ENCODE measurements around the gene ART4. TPM values are rescaled to one million over a fixed set of nuclear protein-coding genes. Genes with fewer than 3 reads are reported as not detected.

The ART4 gene
- total and polyA plus RNA-seq, 2 donors (not counting 3 experiments of a cell fraction or from before 2014, with no cell fraction given), result 12.5 to 54.7 TPM

GRCh38 chr12:14782756-14783155 is 60.6 kb downstream of the ART4 start:
- H3K9ac ChIP-seq (replicated peaks; ENCODE audit: extremely low read depth, insufficient read depth, low read length), result no peak overlapping the region
- intact Hi-C loops (cut with micrococcal nuclease), result no loop called here
- H3K4me1 ChIP-seq (ENCODE audit: control insufficient read depth, extremely low read depth, insufficient read depth, low read length), result no peaks in the 10 kb centered on the region
- no peaks in the 10 kb centered on the region for H3K27me3 ChIP-seq (ENCODE audit: control insufficient read depth in 2 of 2, insufficient read depth in 2 of 2, low read length in 2 of 2)
- no peak overlapping the region for H3K4me3 ChIP-seq (replicated peaks in 1 of 3; ENCODE audit: insufficient read depth in 1 of 3, low read depth in 1 of 3, low read length in 3 of 3)
- H3K9me3 ChIP-seq (replicated peaks; ENCODE audit: control insufficient read depth, insufficient read depth, low read length), result no peaks in the 10 kb centered on the region
- POLR2A ChIA-PET, result interaction anchor here (1.0 to 1.4 kb wide), 2 partner anchors 12 kb away, joined by 3 to 4 read pairs; a partner anchor contains a TSS
- DNase-seq (ENCODE audit: low read depth, low spot score) (no peak), FAIRE-seq (no peak)
- no peak overlapping the region for H3K4me2 ChIP-seq (ENCODE audit: insufficient read depth, low read length)
- H3K36me3 ChIP-seq (ENCODE audit: control insufficient read depth in 2 of 2, extremely low read depth in 1 of 2, insufficient read depth in 2 of 2, low read length in 2 of 2), result peaks cover 5 to 15% of the 10 kb centered on the region in 2 experiments
- H2AFZ ChIP-seq (ENCODE audit: low read depth, low read length), result no peak overlapping the region
- H4K20me1 ChIP-seq (replicated peaks; ENCODE audit: control insufficient read depth, extremely low read depth, insufficient read depth, low read length), result no peaks in the 10 kb centered on the region
- TF ChIP-seq FOS (IDR thresholded peaks at IDR 0.05; ENCODE audit: borderline replicate concordance, insufficient read depth, low read length) (no peak), CTCF (IDR thresholded peaks at IDR 0.05; ENCODE audit: extremely low read depth in 1 of 2, insufficient read depth in 1 of 2, low read depth in 1 of 2, low read length in 2 of 2) (no peak), POLR2AphosphoS5 (IDR thresholded peaks at IDR 0.05; ENCODE audit: insufficient read depth, low read depth, low read length) (no peak), MYC (IDR thresholded peaks at IDR 0.05; ENCODE audit: low read depth, low read length) (no peak), POLR2A (IDR thresholded peaks at IDR 0.05; ENCODE audit: low read depth, low read length) (no peak), GATA2 (IDR thresholded peaks at IDR 0.05; ENCODE audit: insufficient read depth, insufficient read length, low read depth, low read length) (no peak), JUN (IDR thresholded peaks at IDR 0.05; ENCODE audit: borderline replicate concordance, insufficient read depth, insufficient read length, low read depth) (no peak), EZH2 (IDR thresholded peaks at IDR 0.05; ENCODE audit: borderline replicate concordance, low read depth, low read length, severe bottlenecking) (no peak), MAX (IDR thresholded peaks at IDR 0.05; ENCODE audit: insufficient read depth, insufficient read length) (no peak)
- no peaks in the 10 kb centered on the region for H3K9me1 ChIP-seq (replicated peaks; ENCODE audit: control insufficient read depth, extremely low read depth, insufficient read depth, low read length)
- CTCF ChIA-PET, result interaction anchor here (1.1 to 1.5 kb wide), 3 partner anchors 10 to 15 kb away, joined by 3 to 5 read pairs (median 3); no protein-coding TSS in a partner anchor
- dilution Hi-C loops (cut with MboI; ENCODE audit: extremely low pct_ligation_motif_present, low sequenced_read_pairs), result no loop called here
- H3K79me2 ChIP-seq (ENCODE audit: control insufficient read depth, insufficient read depth, low read length), result no peaks in the 10 kb centered on the region
- no peak overlapping the region for H3K27ac ChIP-seq (ENCODE audit: insufficient read depth, low read depth, low read length)
- no TSS peak for BruUV-seq (replicated peaks)
